DND-41 (cell line): ENCODE data around the gene CCBE1.

Experiments
- CTCF ChIP-seq: IDR thresholded peaks from 2 replicates; pipeline ENCODE4 v1.5.1; 2012; ENCODE audit warnings: borderline replicate concordance, low read length, moderate library complexity, mild to moderate bottlenecking; ENCODE audit not compliant: poor library complexity, severe bottlenecking; ENCODE audit errors: extremely low read depth
- EZH2 ChIP-seq: IDR thresholded peaks from 3 replicates; pipeline ENCODE4 v1.6.1; 2012; ENCODE audit warnings: borderline replicate concordance, low read depth, mild to moderate bottlenecking, moderate library complexity, low read length, inconsistent platforms; ENCODE audit not compliant: severe bottlenecking

- TF ChIP-seq CTCF = no peak
- no peak for TF ChIP-seq EZH2
Measured at GRCh38 chr18:59593291-59593717, 103.9 kb downstream of the CCBE1 start.
